NK-92 (cell line): ENCODE results near the gene PTGER4.
"Not testable (repeated sequence)": the region's sequence is repeated elsewhere in the genome, so short reads cannot be mapped to it uniquely, and the experiment has no call there.

Source experiments
- DNase-seq: peaks from one replicate; lab custom pipeline; 2025; ENCODE audit not compliant: unreplicated experiment; lab: John Stamatoyannopoulos, UW

PTGER4 gene

GRCh38 chr5:40688996-40689395 lies 9.3 kb downstream of the PTGER4 start:
- no peak for DNase-seq

- no peak for DNase-seq
Observed at GRCh38 chr5:40689438-40689837, 9.7 kb downstream of the PTGER4 start.

- no peak for DNase-seq
Observed at GRCh38 chr5:40690267-40690666, 10.6 kb downstream of the PTGER4 start.

- DNase-seq: no peak
Observed at GRCh38 chr5:40691894-40692293, 12.2 kb downstream of the PTGER4 start.

- no peak for DNase-seq
Observed at GRCh38 chr5:40694433-40694832, 14.7 kb downstream of the PTGER4 start.

- no peak for DNase-seq
Observed at GRCh38 chr5:40700116-40700782, 20.5 kb downstream of the PTGER4 start.

GRCh38 chr5:40702027-40702426 lies 22.3 kb downstream of the PTGER4 start:
- not testable (repeated sequence) for DNase-seq

GRCh38 chr5:40705484-40705883 lies 25.8 kb downstream of the PTGER4 start:
- DNase-seq: not testable (repeated sequence)

GRCh38 chr5:40710575-40710974 lies 30.9 kb downstream of the PTGER4 start:
- not testable (repeated sequence) for DNase-seq

GRCh38 chr5:40714001-40714400 lies 34.3 kb downstream of the PTGER4 start:
- DNase-seq: no peak

GRCh38 chr5:40716000-40716399 lies 36.3 kb downstream of the PTGER4 start:
- DNase-seq: no peak

GRCh38 chr5:40716590-40716989 lies 36.9 kb downstream of the PTGER4 start:
- no peak for DNase-seq

- no peak for DNase-seq
Observed at GRCh38 chr5:40717281-40717680, 37.6 kb downstream of the PTGER4 start.

GRCh38 chr5:40720069-40720468 lies 40.4 kb downstream of the PTGER4 start:
- no peak for DNase-seq

- not testable (repeated sequence) for DNase-seq
Observed at GRCh38 chr5:40722497-40722911, 42.8 kb downstream of the PTGER4 start.

- DNase-seq: no peak
Observed at GRCh38 chr5:40733434-40733833, 53.7 kb downstream of the PTGER4 start.

- no peak for DNase-seq
Observed at GRCh38 chr5:40733879-40734563, 54.3 kb downstream of the PTGER4 start.

- DNase-seq: no peak
Observed at GRCh38 chr5:40734986-40735385, 55.3 kb downstream of the PTGER4 start.

GRCh38 chr5:40735609-40736008 lies 55.9 kb downstream of the PTGER4 start:
- DNase-seq: no peak

- DNase-seq: no peak
Observed at GRCh38 chr5:40736103-40736875, 56.6 kb downstream of the PTGER4 start.

GRCh38 chr5:40738502-40738901 lies 58.8 kb downstream of the PTGER4 start:
- no peak for DNase-seq
